ENCODE data around the gene FNDC3B.

GRCh38 chr3:172203522-172204258 lies 164.3 kb downstream of the FNDC3B start:
- no peak for TF ChIP-seq POLR2A (IDR thresholded peaks at IDR 0.05)
- TF ChIP-seq, protein P1, sequence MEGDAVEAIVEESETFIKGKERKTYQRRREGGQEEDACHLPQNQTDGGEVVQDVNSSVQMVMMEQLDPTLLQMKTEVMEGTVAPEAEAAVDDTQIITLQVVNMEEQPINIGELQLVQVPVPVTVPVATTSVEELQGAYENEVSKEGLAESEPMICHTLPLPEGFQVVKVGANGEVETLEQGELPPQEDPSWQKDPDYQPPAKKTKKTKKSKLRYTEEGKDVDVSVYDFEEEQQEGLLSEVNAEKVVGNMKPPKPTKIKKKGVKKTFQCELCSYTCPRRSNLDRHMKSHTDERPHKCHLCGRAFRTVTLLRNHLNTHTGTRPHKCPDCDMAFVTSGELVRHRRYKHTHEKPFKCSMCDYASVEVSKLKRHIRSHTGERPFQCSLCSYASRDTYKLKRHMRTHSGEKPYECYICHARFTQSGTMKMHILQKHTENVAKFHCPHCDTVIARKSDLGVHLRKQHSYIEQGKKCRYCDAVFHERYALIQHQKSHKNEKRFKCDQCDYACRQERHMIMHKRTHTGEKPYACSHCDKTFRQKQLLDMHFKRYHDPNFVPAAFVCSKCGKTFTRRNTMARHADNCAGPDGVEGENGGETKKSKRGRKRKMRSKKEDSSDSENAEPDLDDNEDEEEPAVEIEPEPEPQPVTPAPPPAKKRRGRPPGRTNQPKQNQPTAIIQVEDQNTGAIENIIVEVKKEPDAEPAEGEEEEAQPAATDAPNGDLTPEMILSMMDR (IDR thresholded peaks at IDR 0.05), result no peak

Measured in vagina (tissue), 2 donors.